ENCODE measurements around the gene SECISBP2L. TPM values are rescaled to one million over a fixed set of nuclear protein-coding genes. Genes with fewer than 3 reads are reported as not detected.

The SECISBP2L gene
- total and polyA plus RNA-seq, 2 donors (not counting 3 experiments of a cell fraction or from before 2014, with no cell fraction given), result 23.1 to 52.3 TPM

- CTCF ChIA-PET, result interaction anchor here (1.6 to 1.7 kb wide), 2 partner anchors 15 to 121 kb away, joined by 5 to 7 read pairs; no protein-coding TSS in a partner anchor
- H3K4me3 ChIP-seq (replicated peaks in 1 of 3; ENCODE audit: insufficient read depth in 1 of 3, low read depth in 1 of 3, low read length in 3 of 3), result no peak overlapping the region
- TF ChIP-seq JUN (IDR thresholded peaks at IDR 0.05; ENCODE audit: borderline replicate concordance, insufficient read depth, insufficient read length, low read depth) (no peak), POLR2A (IDR thresholded peaks at IDR 0.05; ENCODE audit: low read depth, low read length) (no peak)
- TF ChIP-seq, protein P1, sequence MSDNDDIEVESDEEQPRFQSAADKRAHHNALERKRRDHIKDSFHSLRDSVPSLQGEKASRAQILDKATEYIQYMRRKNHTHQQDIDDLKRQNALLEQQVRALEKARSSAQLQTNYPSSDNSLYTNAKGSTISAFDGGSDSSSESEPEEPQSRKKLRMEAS (IDR thresholded peaks at IDR 0.05; ENCODE audit: insufficient read depth, insufficient read length), result no peak
These were observed 21.4 kb downstream of the SECISBP2L start for GRCh38 chr15:49024840-49025239.

GRCh38 chr15:49023354-49023753 lies 22.9 kb downstream of the SECISBP2L start:
- no TSS peak for BruUV-seq (replicated peaks)
- TF ChIP-seq JUN (IDR thresholded peaks at IDR 0.05; ENCODE audit: borderline replicate concordance, insufficient read depth, insufficient read length, low read depth), result no peak
- TF ChIP-seq, protein P1 (IDR thresholded peaks at IDR 0.05; ENCODE audit: insufficient read depth, insufficient read length), result no peak
- TF ChIP-seq POLR2A (IDR thresholded peaks at IDR 0.05; ENCODE audit: low read depth, low read length), result no peak
- no peak for TF ChIP-seq EZH2 (IDR thresholded peaks at IDR 0.05; ENCODE audit: borderline replicate concordance, low read depth, low read length, severe bottlenecking)
- TF ChIP-seq, protein P2, sequence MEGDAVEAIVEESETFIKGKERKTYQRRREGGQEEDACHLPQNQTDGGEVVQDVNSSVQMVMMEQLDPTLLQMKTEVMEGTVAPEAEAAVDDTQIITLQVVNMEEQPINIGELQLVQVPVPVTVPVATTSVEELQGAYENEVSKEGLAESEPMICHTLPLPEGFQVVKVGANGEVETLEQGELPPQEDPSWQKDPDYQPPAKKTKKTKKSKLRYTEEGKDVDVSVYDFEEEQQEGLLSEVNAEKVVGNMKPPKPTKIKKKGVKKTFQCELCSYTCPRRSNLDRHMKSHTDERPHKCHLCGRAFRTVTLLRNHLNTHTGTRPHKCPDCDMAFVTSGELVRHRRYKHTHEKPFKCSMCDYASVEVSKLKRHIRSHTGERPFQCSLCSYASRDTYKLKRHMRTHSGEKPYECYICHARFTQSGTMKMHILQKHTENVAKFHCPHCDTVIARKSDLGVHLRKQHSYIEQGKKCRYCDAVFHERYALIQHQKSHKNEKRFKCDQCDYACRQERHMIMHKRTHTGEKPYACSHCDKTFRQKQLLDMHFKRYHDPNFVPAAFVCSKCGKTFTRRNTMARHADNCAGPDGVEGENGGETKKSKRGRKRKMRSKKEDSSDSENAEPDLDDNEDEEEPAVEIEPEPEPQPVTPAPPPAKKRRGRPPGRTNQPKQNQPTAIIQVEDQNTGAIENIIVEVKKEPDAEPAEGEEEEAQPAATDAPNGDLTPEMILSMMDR (IDR thresholded peaks at IDR 0.05; ENCODE audit: extremely low read depth in 1 of 2, insufficient read depth in 1 of 2, low read depth in 1 of 2, low read length in 2 of 2), result no peak
- TF ChIP-seq GATA2 (IDR thresholded peaks at IDR 0.05; ENCODE audit: insufficient read depth, insufficient read length, low read depth, low read length), result no peak
- TF ChIP-seq MYC (IDR thresholded peaks at IDR 0.05; ENCODE audit: low read depth, low read length), result no peak
- TF ChIP-seq POLR2AphosphoS5 (IDR thresholded peaks at IDR 0.05; ENCODE audit: insufficient read depth, low read depth, low read length), result no peak
- TF ChIP-seq FOS (IDR thresholded peaks at IDR 0.05; ENCODE audit: borderline replicate concordance, insufficient read depth, low read length), result no peak
- Histone ChIP-seq H3K79me2 (ENCODE audit: control insufficient read depth, insufficient read depth, low read length) (no peaks in the 10 kb centered on the region), H3K4me3 (replicated peaks in 1 of 3; ENCODE audit: insufficient read depth in 1 of 3, low read depth in 1 of 3, low read length in 3 of 3) (no peak overlapping the region), H2AFZ (ENCODE audit: low read depth, low read length) (no peak overlapping the region), H3K4me2 (ENCODE audit: insufficient read depth, low read length) (no peak overlapping the region), H3K9me3 (replicated peaks; ENCODE audit: control insufficient read depth, insufficient read depth, low read length) (no peaks in the 10 kb centered on the region), H3K27me3 (ENCODE audit: control insufficient read depth in 2 of 2, insufficient read depth in 2 of 2, low read length in 2 of 2) (no peaks in the 10 kb centered on the region), H3K9me1 (replicated peaks; ENCODE audit: control insufficient read depth, extremely low read depth, insufficient read depth, low read length) (no peaks in the 10 kb centered on the region), H3K4me1 (ENCODE audit: control insufficient read depth, extremely low read depth, insufficient read depth, low read length) (no peaks in the 10 kb centered on the region), H3K27ac (ENCODE audit: insufficient read depth, low read depth, low read length) (no peak overlapping the region), H3K9ac (replicated peaks; ENCODE audit: extremely low read depth, insufficient read depth, low read length) (no peak overlapping the region), H4K20me1 (replicated peaks; ENCODE audit: control insufficient read depth, extremely low read depth, insufficient read depth, low read length) (no peaks in the 10 kb centered on the region), H3K36me3 (ENCODE audit: control insufficient read depth in 2 of 2, extremely low read depth in 1 of 2, insufficient read depth in 2 of 2, low read length in 2 of 2) (peaks cover 2 to 6% of the 10 kb centered on the region in 2 experiments)
- intact Hi-C loops (cut with micrococcal nuclease) (loop anchor here (2.0 kb wide), 1 partner anchor 15 kb away; no protein-coding TSS in a partner anchor), dilution Hi-C loops (cut with MboI; ENCODE audit: extremely low pct_ligation_motif_present, low sequenced_read_pairs) (no loop called here)
- POLR2A ChIA-PET, result no interaction called here
- CTCF ChIA-PET, result no interaction called here
- no peak for DNase-seq (ENCODE audit: low read depth, low spot score)
- no peak for FAIRE-seq

More at GRCh38 chr15:49024840-49025239, 21.4 kb downstream of the SECISBP2L start:
- FAIRE-seq (no peak), DNase-seq (ENCODE audit: low read depth, low spot score) (no peak)
- dilution Hi-C loops (cut with MboI; ENCODE audit: extremely low pct_ligation_motif_present, low sequenced_read_pairs), result no loop called here
- no peaks in the 10 kb centered on the region for H3K4me1 ChIP-seq (ENCODE audit: control insufficient read depth, extremely low read depth, insufficient read depth, low read length)
- peaks cover 2 to 5% of the 10 kb centered on the region in 2 experiments for H3K36me3 ChIP-seq (ENCODE audit: control insufficient read depth in 2 of 2, extremely low read depth in 1 of 2, insufficient read depth in 2 of 2, low read length in 2 of 2)
- BruUV-seq (replicated peaks), result no TSS peak
- H3K79me2 ChIP-seq (ENCODE audit: control insufficient read depth, insufficient read depth, low read length), result no peaks in the 10 kb centered on the region
- H3K4me2 ChIP-seq (ENCODE audit: insufficient read depth, low read length), result no peak overlapping the region
- intact Hi-C loops (cut with micrococcal nuclease), result no loop called here
- H3K27me3 ChIP-seq (ENCODE audit: control insufficient read depth in 2 of 2, insufficient read depth in 2 of 2, low read length in 2 of 2), result no peaks in the 10 kb centered on the region
- H4K20me1 ChIP-seq (replicated peaks; ENCODE audit: control insufficient read depth, extremely low read depth, insufficient read depth, low read length), result no peaks in the 10 kb centered on the region
- POLR2A ChIA-PET, result no interaction called here
- no peak overlapping the region for H2AFZ ChIP-seq (ENCODE audit: low read depth, low read length)
- no peaks in the 10 kb centered on the region for H3K9me1 ChIP-seq (replicated peaks; ENCODE audit: control insufficient read depth, extremely low read depth, insufficient read depth, low read length)
- no peak overlapping the region for H3K27ac ChIP-seq (ENCODE audit: insufficient read depth, low read depth, low read length)
- no peak overlapping the region for H3K9ac ChIP-seq (replicated peaks; ENCODE audit: extremely low read depth, insufficient read depth, low read length)
- H3K9me3 ChIP-seq (replicated peaks; ENCODE audit: control insufficient read depth, insufficient read depth, low read length), result no peaks in the 10 kb centered on the region

Measured in endothelial cell of umbilical vein (primary cell).